GM21737 (cell line): Measurements from ENCODE around the gene UBL3.

ENCODE experiments used
- ATAC-seq: cut with Tn5 transposase; IDR thresholded peaks from one replicate; pipeline ENCODE4 v1.9.1; 2021; ENCODE audit warnings: mild to moderate bottlenecking, moderate library complexity; ENCODE audit not compliant: unreplicated experiment

The UBL3 gene

GRCh38 chr13:29815336-29815735 is 35.1 kb downstream of the UBL3 start:
- ATAC-seq, result no peak

GRCh38 chr13:29810898-29811297 is 39.5 kb downstream of the UBL3 start:
- ATAC-seq, result no peak

- no peak for ATAC-seq
Observed at GRCh38 chr13:29810145-29810742, 40.2 kb downstream of the UBL3 start.

- ATAC-seq, result no peak
Observed at GRCh38 chr13:29808264-29808663, 42.2 kb downstream of the UBL3 start.

- ATAC-seq, result no peak
Observed at GRCh38 chr13:29805994-29806979, 44.1 kb downstream of the UBL3 start.

GRCh38 chr13:29803221-29803620 is 47.2 kb downstream of the UBL3 start:
- ATAC-seq, result no peak

GRCh38 chr13:29802621-29803020 is 47.8 kb downstream of the UBL3 start:
- no peak for ATAC-seq

GRCh38 chr13:29801737-29802305 is 48.6 kb downstream of the UBL3 start:
- ATAC-seq, result no peak

GRCh38 chr13:29801102-29801501 is 49.3 kb downstream of the UBL3 start:
- ATAC-seq, result no peak

GRCh38 chr13:29800687-29801086 is 49.7 kb downstream of the UBL3 start:
- ATAC-seq, result no peak

GRCh38 chr13:29799041-29799440 is 51.4 kb downstream of the UBL3 start:
- ATAC-seq, result no peak

GRCh38 chr13:29791997-29792780 is 58.2 kb downstream of the UBL3 start:
- ATAC-seq, result no peak

GRCh38 chr13:29791508-29791907 is 58.9 kb downstream of the UBL3 start:
- ATAC-seq, result no peak

- ATAC-seq, result no peak
Observed at GRCh38 chr13:29786698-29787097, 63.7 kb downstream of the UBL3 start.

- ATAC-seq, result no peak
Observed at GRCh38 chr13:29785978-29786377, 64.4 kb downstream of the UBL3 start.

GRCh38 chr13:29782798-29783197 is 67.6 kb downstream of the UBL3 start:
- ATAC-seq, result no peak

GRCh38 chr13:29774830-29775229 is 75.6 kb downstream of the UBL3 start:
- no peak for ATAC-seq

GRCh38 chr13:29771247-29771646 is 79.2 kb downstream of the UBL3 start:
- ATAC-seq, result no peak

- ATAC-seq, result no peak
Observed at GRCh38 chr13:29767006-29767405, 83.4 kb downstream of the UBL3 start.

- ATAC-seq, result no peak
Observed at GRCh38 chr13:29763436-29764180, 86.8 kb downstream of the UBL3 start.
